GM12892 (cell line): Measurements from ENCODE around the gene VPS13D.

Experiments
- POLR2A ChIP-seq: IDR thresholded peaks from 2 replicates; pipeline ENCODE4 v1.6.1; 2011; ENCODE audit warnings: low read depth, low read length, control low read depth
- POLR2AphosphoS5 ChIP-seq: IDR thresholded peaks from 2 replicates; pipeline ENCODE4 v1.6.1; 2011; ENCODE audit warnings: low read depth, low read length, control low read depth
- TAF1 ChIP-seq: IDR thresholded peaks from 2 replicates; pipeline ENCODE4 v1.6.1; 2011; ENCODE audit warnings: low read depth, mild to moderate bottlenecking, control low read depth, low read length, borderline replicate concordance

DNA sequence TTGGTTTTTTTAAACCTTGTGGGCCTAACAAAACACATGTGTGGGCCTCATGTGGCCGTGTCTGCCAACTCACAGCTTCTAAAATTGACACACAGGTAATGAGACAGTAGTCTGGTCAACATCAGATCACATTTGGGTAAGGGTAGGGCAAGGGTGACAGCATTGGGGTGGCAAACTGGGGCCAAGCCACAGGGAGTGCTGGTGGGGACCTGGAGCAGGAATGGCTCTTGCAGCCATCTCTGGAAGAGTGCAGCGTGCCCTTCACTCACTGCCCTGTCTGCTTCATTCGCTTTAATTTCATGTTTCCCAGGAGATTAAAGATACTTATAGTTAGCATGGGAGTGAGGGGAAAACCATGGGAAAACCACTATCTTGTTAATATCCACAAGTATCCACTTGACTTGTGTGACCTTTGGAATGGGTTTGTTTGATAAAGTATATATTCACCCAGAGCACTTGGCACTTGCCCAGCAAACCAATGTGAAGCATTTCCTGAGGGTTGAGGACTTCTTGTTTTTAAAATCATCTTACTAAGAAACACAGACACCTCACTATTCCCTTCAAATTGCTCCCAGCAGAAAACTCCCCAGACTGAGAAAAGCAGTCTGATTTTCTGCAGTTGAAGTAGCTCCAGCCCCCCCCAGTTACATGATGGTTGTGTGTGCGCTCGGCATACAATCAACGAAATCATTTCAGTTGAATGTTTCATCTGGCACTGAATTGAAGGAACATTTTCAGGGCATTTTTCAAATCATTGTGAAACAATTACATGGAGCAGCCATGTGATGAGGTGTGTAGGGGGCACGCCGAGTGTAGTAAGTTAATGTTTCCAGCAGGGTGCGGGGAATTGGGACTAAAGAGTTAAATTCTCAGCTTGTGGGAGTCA, 175.7 kb downstream of the VPS13D start:
- no peak for TF ChIP-seq POLR2AphosphoS5
- TF ChIP-seq POLR2A, result no peak
- TF ChIP-seq TAF1, result no peak
